ENCODE results near the gene FBXL3. TPM values are rescaled to one million over a fixed set of nuclear protein-coding genes. Genes with fewer than 3 reads are reported as not detected.

Gene FBXL3
- total and polyA plus RNA-seq, 2 of the 13 experiments (the other 11 are each of a cell fraction or from before 2014, with no cell fraction given), result 11.5 to 18.5 TPM

- no peak for TF ChIP-seq ZNF558 (CRISPR knock-in tag; IDR thresholded peaks at IDR 0.05; ENCODE audit: borderline replicate concordance)
- 0 out of 2 replicates have a peak, but pooled peaks have one; percentile 18 for TF ChIP-seq MEIS2 (CRISPR knock-in tag; IDR thresholded peaks at IDR 0.05)
- no peak for TF ChIP-seq MAFF (IDR thresholded peaks at IDR 0.05; ENCODE audit: low read depth, low read length)
- no peak for TF ChIP-seq MTF2 (CRISPR knock-in tag; IDR thresholded peaks at IDR 0.05; ENCODE audit: borderline replicate concordance)
- TF ChIP-seq ZKSCAN5 (CRISPR knock-in tag; IDR thresholded peaks at IDR 0.05), result no peak
- peak; percentile 41; the same call in 1 of the 2 replicates for TF ChIP-seq CEBPG (CRISPR knock-in tag; IDR thresholded peaks at IDR 0.05)
- no peak for TF ChIP-seq RBM22 (optimal IDR thresholded peaks at IDR 0.05; ENCODE audit: low read length)
- no peak for TF ChIP-seq MEF2D (CRISPR knock-in tag; IDR thresholded peaks at IDR 0.05)
- TF ChIP-seq CSRNP2 (CRISPR knock-in tag; conservative IDR thresholded peaks at IDR 0.05; ENCODE audit: low read depth), result no peak
- TF ChIP-seq JUN (CRISPR knock-in tag; IDR thresholded peaks at IDR 0.05), result no peak
- no peak for TF ChIP-seq RARA (CRISPR knock-in tag; IDR thresholded peaks at IDR 0.05)
- TF ChIP-seq DZIP1 (CRISPR knock-in tag; IDR thresholded peaks at IDR 0.05), result no peak
- peak; percentile 81 for TF ChIP-seq ARID4A (CRISPR knock-in tag; IDR thresholded peaks at IDR 0.05; ENCODE audit: borderline replicate concordance)
- peak; percentile 14; the same call in 1 of the 2 replicates for TF ChIP-seq KDM2A (CRISPR knock-in tag; IDR thresholded peaks at IDR 0.05; ENCODE audit: borderline replicate concordance, low read depth)
Measured at GRCh38 chr13:77026255-77026860, 601 bp downstream of the FBXL3 start (continued).

Measured in HepG2 (cell line).